Stimulated activated CD4-positive, alpha-beta T cell treated with anti-CD3 and anti-CD28 coated beads, Interleukin-4, amount 100 ng/mL, for 48 hours (primary cell): ENCODE measurements around the gene N4BP2.

ENCODE experiments used
- DNase-seq, 2 donors: peaks; one replicate each; pipeline ENCODE4 v3.0.0-alpha.2; 2020; ENCODE audit warnings: low read depth in 2 of 2

The N4BP2 gene

GRCh38 chr4:40152637-40153036 is 96.0 kb downstream of the N4BP2 start:
- DNase-seq = no peak

GRCh38 chr4:40157436-40157835 is 100.8 kb downstream of the N4BP2 start:
- no peak for DNase-seq

- DNase-seq = no peak
These were observed 103.6 kb downstream of the N4BP2 start for GRCh38 chr4:40160258-40160657.

- DNase-seq = no peak
These were observed 107.8 kb downstream of the N4BP2 start for GRCh38 chr4:40164459-40164858.

GRCh38 chr4:40165916-40166315 is 109.3 kb downstream of the N4BP2 start:
- no peak for DNase-seq

- DNase-seq = no peak
These were observed 111.4 kb downstream of the N4BP2 start for GRCh38 chr4:40168070-40168469.

- DNase-seq = no peak
These were observed 113.9 kb downstream of the N4BP2 start for GRCh38 chr4:40170588-40170987.

GRCh38 chr4:40173470-40173875 is 116.8 kb downstream of the N4BP2 start:
- DNase-seq = no peak

- DNase-seq = no peak
These were observed 120.0 kb downstream of the N4BP2 start for GRCh38 chr4:40176602-40177001.

- no peak for DNase-seq
These were observed 120.9 kb downstream of the N4BP2 start for GRCh38 chr4:40177591-40177990.

GRCh38 chr4:40178672-40179071 is 122.0 kb downstream of the N4BP2 start:
- DNase-seq = no peak

- no peak for DNase-seq
These were observed 122.7 kb downstream of the N4BP2 start for GRCh38 chr4:40179360-40179759.

GRCh38 chr4:40180356-40180755 is 123.7 kb downstream of the N4BP2 start:
- DNase-seq = no peak

- no peak for DNase-seq
These were observed 125.4 kb downstream of the N4BP2 start for GRCh38 chr4:40182001-40182400.

GRCh38 chr4:40182954-40183353 is 126.3 kb downstream of the N4BP2 start:
- no peak for DNase-seq

- DNase-seq = no peak
These were observed 127.2 kb downstream of the N4BP2 start for GRCh38 chr4:40183615-40184411.

GRCh38 chr4:40185830-40186664 is 129.4 kb downstream of the N4BP2 start:
- no peak for DNase-seq

GRCh38 chr4:40186665-40187014 is 130.0 kb downstream of the N4BP2 start:
- DNase-seq = no peak

- DNase-seq = no peak
These were observed 130.8 kb downstream of the N4BP2 start for GRCh38 chr4:40187386-40187906.

- no peak for DNase-seq
These were observed 133.4 kb downstream of the N4BP2 start for GRCh38 chr4:40190019-40190418.

- no peak for DNase-seq
These were observed 133.8 kb downstream of the N4BP2 start for GRCh38 chr4:40190465-40190864.

- DNase-seq = no peak
These were observed 134.5 kb downstream of the N4BP2 start for GRCh38 chr4:40190880-40191815.
